Stomach (tissue), 4 donors: ENCODE measurements around the gene RPS6KC1.

Experiments
- CTCF ChIP-seq, 7 experiments: fragments of 450-650 bp in 4 of 7; fragments of 200-600 bp in 3 of 7; sonication (generic) in 3 of 7; IDR thresholded peaks; one replicate each; pipeline ENCODE4 v1.5.1; 2016 to 2019; ENCODE audit warnings: antibody characterized with exemption in 7 of 7, control low read depth in 2 of 7, mild to moderate bottlenecking in 1 of 7
- EP300 ChIP-seq: sonication (generic); formaldehyde crosslinking; IDR thresholded peaks from one replicate; pipeline ENCODE4 v1.6.1; 2017; ENCODE audit warnings: antibody characterized with exemption
- POLR2A ChIP-seq, 4 donors: fragments of 450-650 bp; IDR thresholded peaks; one replicate each; pipeline ENCODE4 v1.6.1; 2016; ENCODE audit warnings: antibody characterized with exemption in 4 of 4, control low read depth in 2 of 4, mild to moderate bottlenecking in 1 of 4, moderate library complexity in 1 of 4
- POLR2AphosphoS5 ChIP-seq, 3 donors: sonication (generic); formaldehyde crosslinking; IDR thresholded peaks; one replicate each; pipeline ENCODE4 v1.6.1; 2016; ENCODE audit warnings: antibody characterized with exemption in 3 of 3

GRCh38 chr1:213295860-213296259 is 244.8 kb downstream of the RPS6KC1 start:
- TF ChIP-seq POLR2A (IDR thresholded peaks at IDR 0.05) = no peak
- no peak for TF ChIP-seq CTCF (IDR thresholded peaks at IDR 0.05)
- no peak for TF ChIP-seq EP300
- TF ChIP-seq POLR2AphosphoS5 (IDR thresholded peaks at IDR 0.05) = no peak
